Astrocyte of the cerebellum (primary cell): Measurements from ENCODE around the gene FGD4.

ENCODE experiments used
- DNase-seq: peaks from one replicate; pipeline ENCODE4 v3.0.0-alpha.2; 2011; ENCODE audit warnings: low read depth
- H3K4me3 ChIP-seq: 2 replicates; pipeline ENCODE4 v1.5.1; 2011; ENCODE audit warnings: mild to moderate bottlenecking, low read depth, low read length, moderate library complexity
- in situ Hi-C: cut with HindIII; loops from 2 replicates; pipeline ENCODE4 v1.10.0; 2017; ENCODE audit warnings: low sequenced_read_pairs
- TF ChIP-seq, protein P1 (sequence below): IDR thresholded peaks from 2 replicates; pipeline ENCODE4 v1.5.1; 2012; ENCODE audit warnings: low read length, low read depth, moderate library complexity, mild to moderate bottlenecking; ENCODE audit errors: missing control alignments

The FGD4 gene

DNA sequence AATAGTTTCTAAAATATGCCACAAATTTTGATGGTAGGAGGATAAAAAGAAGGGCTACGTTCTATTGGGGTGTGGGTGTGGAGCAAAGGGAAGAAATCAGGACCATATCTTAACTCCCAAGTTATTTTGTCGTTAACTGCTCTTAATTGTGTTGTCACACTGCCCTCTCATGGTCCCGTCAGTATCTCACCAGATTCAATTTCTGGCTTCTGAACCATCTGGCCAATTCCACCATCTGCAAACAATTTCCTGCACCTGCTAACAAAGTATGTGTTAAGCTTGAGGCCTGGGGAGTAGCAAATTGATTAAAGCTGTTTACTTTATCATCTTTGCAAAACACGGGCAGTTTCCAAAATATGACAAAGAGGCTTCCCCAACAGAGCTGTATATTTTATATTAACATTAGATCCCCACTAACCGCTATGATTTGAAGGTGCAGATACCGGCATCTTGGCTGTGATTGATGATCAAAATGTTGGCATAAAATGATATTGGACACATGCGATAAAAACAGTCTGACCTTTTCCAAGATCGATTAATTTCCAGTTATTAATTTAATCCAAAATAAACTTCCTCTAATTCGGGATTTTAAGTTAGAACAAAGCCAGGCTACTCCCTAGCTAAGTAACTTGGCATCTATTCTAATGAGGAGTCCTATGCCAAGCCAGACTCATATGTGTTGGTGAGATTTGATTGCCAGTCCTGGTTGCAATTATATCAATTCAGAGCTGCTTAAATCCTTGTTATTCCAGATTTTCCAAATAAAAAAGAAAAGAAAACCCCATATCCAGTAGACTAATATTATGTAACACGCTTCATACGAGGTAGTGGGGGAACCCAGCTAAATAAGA is 272.8 kb downstream of the FGD4 start:
- no peak overlapping the region for H3K4me3 ChIP-seq
- in situ Hi-C loops, result loop anchor here (5.0 to 25.0 kb wide), 4 partner anchors 65 to 1010 kb away; partner anchors contain the start of gene ETFBKMT
- TF ChIP-seq, protein P1, sequence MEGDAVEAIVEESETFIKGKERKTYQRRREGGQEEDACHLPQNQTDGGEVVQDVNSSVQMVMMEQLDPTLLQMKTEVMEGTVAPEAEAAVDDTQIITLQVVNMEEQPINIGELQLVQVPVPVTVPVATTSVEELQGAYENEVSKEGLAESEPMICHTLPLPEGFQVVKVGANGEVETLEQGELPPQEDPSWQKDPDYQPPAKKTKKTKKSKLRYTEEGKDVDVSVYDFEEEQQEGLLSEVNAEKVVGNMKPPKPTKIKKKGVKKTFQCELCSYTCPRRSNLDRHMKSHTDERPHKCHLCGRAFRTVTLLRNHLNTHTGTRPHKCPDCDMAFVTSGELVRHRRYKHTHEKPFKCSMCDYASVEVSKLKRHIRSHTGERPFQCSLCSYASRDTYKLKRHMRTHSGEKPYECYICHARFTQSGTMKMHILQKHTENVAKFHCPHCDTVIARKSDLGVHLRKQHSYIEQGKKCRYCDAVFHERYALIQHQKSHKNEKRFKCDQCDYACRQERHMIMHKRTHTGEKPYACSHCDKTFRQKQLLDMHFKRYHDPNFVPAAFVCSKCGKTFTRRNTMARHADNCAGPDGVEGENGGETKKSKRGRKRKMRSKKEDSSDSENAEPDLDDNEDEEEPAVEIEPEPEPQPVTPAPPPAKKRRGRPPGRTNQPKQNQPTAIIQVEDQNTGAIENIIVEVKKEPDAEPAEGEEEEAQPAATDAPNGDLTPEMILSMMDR, result peak; percentile 59
- DNase-seq, result peak; percentile 76

GRCh38 chr12:32679091-32679919 is 279.9 kb downstream of the FGD4 start, which contains the start of gene DNM1L:
Gene DNM1L (plus strand): TSS chr12:32679301. CDS start chr12:32679364, 63 bp downstream.
- in situ Hi-C loops, result loop anchor here (10.0 kb wide), 1 partner anchor 225 kb away; no protein-coding TSS in a partner anchor
- peak within 1 kb of the TSS; percentile 76 for H3K4me3 ChIP-seq
- peak; percentile 89 for DNase-seq
- TF ChIP-seq, protein P1, result no peak

GRCh38 chr12:32679920-32680237 is 280.5 kb downstream of the FGD4 start:
- TF ChIP-seq, protein P1, result no peak
- H3K4me3 ChIP-seq, result peak overlapping the region; percentile 76
- DNase-seq, result no peak
- in situ Hi-C loops, result loop anchor here (10.0 kb wide), 1 partner anchor 225 kb away; no protein-coding TSS in a partner anchor

- no peak overlapping the region for H3K4me3 ChIP-seq
- in situ Hi-C loops, result no loop called here
- DNase-seq, result no peak
- TF ChIP-seq, protein P1, result no peak
Observed at GRCh38 chr12:32680787-32681186, 281.4 kb downstream of the FGD4 start.

DNA sequence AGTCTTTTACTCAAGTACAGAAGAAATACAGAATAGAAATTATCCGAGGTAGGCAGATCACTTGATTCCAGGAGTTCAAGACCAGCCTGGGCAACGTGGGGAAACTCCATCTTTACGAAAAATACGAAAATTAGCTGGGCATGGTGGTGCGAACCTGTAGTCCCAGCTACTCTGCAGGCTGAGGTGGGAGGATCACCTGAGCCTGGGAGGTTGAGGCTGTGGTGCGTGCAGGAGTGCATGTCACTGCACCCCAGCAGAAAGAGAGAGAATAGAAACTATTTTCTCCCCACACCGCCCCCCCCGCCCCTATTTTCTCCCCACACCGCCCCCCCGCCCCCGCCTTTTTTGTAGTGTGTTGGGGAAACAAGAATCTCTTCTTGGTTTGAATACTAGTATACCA is 281.9 kb downstream of the FGD4 start:
- DNase-seq, result no peak
- no peak overlapping the region for H3K4me3 ChIP-seq
- TF ChIP-seq, protein P1, result no peak
- in situ Hi-C loops, result no loop called here

DNA sequence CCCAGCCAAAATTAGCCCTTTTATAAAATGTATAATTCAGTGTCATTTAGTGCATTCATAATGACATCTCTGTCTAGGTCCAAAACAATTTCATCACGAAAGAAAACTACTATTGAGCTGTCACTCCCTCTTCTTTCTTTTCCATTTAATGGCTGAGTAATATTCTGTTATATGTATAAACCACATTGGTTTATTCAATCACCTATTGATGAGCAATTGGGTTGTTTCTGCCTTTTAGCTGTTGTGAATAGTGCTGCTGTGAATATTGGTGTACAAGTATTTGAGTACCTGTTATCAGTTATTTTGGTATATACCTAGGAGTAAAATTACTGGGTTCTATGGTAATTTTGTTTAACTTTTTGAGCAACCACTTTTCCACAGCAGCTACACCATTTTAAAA is 287.0 kb downstream of the FGD4 start:
- in situ Hi-C loops, result no loop called here
- no peak for DNase-seq
- TF ChIP-seq, protein P1, result no peak
- no peak overlapping the region for H3K4me3 ChIP-seq
